ENCODE results near the gene MAP4.
A peak's percentile ranks its signal among the peaks of the same experiment; 100 is the strongest.
"Not testable (repeated sequence)": the region's sequence is repeated elsewhere in the genome, so short reads cannot be mapped to it uniquely, and the experiment has no call there.

MAP4 gene

DNA sequence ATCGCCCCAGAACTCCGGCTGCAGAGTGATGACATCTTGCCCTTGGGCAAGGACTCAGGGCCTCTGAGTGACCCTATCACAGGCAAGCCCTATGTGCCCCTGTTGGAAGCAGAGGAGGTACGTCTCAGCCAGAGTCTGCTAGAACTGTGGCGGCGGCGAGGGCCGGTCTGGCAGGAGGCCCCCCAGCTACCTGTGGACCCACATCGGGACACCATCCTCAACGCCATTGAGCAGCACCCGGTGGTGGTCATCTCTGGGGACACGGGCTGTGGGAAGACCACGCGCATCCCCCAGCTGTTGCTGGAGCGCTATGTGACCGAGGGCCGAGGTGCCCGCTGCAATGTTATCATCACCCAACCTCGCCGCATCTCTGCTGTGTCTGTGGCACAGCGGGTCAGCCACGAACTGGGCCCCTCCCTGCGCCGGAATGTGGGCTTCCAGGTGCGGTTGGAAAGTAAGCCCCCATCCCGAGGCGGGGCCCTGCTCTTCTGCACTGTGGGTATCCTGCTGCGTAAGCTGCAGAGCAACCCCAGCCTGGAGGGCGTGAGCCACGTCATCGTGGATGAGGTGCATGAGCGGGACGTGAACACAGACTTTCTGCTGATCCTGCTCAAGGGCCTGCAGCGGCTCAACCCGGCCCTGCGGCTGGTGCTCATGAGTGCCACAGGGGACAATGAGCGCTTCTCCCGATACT is 169.9 kb downstream of the MAP4 start:
- no peak for DNase-seq (ENCODE audit: low read depth, low spot score)

GRCh38 chr3:47841786-47842349 is 174.3 kb downstream of the MAP4 start:
- no peak for DNase-seq (ENCODE audit: low read depth, low spot score)

DNA sequence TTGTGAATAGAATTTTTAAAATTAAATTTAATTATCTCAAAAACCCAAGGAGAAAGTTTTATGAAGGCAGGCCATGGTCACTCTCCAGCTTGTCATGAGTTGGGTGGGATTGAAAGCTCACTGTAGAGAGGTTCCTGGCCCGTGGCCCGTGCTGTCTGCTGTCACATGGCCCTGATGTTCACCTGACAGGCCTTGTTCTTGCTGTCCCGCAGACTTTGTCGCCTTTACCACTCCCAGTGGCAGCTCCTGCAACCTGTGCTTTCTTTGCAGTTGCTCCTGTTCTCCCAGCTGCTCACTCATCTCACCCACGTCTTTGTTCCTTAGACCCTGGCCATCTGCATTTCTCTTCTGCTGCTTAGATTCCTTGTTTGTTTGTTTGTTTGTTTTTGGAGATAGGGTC is 177.7 kb downstream of the MAP4 start:
- DNase-seq (ENCODE audit: low read depth, low spot score), result no peak

GRCh38 chr3:47836986-47837385 is 179.2 kb downstream of the MAP4 start:
- peak; percentile 28 for DNase-seq (ENCODE audit: low read depth, low spot score)

DNA sequence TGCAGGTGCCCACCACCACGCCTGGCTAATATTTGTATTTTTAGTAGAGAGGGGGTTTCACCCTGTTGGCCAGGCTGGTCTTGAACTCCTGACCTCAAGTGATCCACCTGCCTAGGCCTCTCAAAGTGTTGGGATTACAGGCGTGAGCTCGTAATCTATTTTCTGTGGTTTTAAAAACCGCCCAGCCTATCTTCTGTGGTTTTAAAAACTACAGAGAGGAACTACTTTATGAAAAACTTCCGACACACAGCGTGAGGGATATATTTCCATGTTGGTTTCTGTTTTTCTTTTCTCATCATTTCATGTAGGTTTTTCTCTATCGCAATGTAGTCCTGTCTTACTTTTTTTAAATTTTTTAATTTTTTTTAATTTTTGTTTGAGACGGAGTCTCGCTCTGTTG is 186.7 kb downstream of the MAP4 start:
- DNase-seq (ENCODE audit: low read depth, low spot score), result not testable (repeated sequence)

GRCh38 chr3:47825590-47825989 is 190.6 kb downstream of the MAP4 start:
- no peak for DNase-seq (ENCODE audit: low read depth, low spot score)

- peak; percentile 97 for DNase-seq (ENCODE audit: low read depth, low spot score)
Measured at GRCh38 chr3:47824541-47825473, 191.4 kb downstream of the MAP4 start.

GRCh38 chr3:47817609-47818008 is 198.6 kb downstream of the MAP4 start:
- DNase-seq (ENCODE audit: low read depth, low spot score), result no peak

GRCh38 chr3:47813551-47814177 is 202.6 kb downstream of the MAP4 start:
- DNase-seq (ENCODE audit: low read depth, low spot score), result no peak

- DNase-seq (ENCODE audit: low read depth, low spot score), result no peak
Measured at GRCh38 chr3:47804577-47804976, 211.6 kb downstream of the MAP4 start.

DNA sequence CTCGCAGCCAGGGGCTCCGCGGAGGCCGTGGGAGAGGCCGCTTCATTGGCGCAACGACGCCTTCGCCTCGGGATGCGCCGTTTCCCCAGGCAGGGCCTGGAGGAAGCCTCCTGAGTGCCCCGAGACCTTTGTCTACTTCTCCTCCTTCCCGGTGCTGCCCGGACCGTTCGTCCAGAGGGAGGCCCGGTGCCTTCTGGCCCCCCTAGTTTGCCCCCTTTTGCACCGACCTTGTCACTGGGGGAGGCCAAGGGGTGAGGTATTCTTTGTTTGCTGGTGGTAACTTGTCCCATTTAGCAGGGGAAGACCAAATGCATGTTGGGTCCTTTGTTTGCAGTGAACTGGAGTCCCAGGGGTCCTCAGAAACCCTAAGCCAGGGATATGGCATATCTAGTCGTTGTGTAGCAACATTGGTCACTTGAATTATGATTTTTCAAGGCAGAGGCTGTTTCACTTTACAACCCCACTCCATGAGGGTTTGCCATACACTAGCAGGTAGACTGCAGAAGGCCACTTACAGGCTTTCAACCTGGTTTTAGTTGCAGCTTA is 212.7 kb downstream of the MAP4 start:
- DNase-seq (ENCODE audit: low read depth, low spot score), result no peak

- DNase-seq (ENCODE audit: low read depth, low spot score), result peak; percentile 96
Measured at GRCh38 chr3:47802734-47803479, 213.3 kb downstream of the MAP4 start, which contains the start of gene DHX30. Gene DHX30 (plus strand): TSS chr3:47803138. CDS start chr3:47810684, 7,546 bp downstream.
